Measurements from ENCODE around the gene STX11. TPM values are rescaled to one million over a fixed set of nuclear protein-coding genes. Genes with fewer than 3 reads are reported as not detected.

Gene STX11
- total and polyA plus RNA-seq, 2 of the 13 experiments (the other 11 are each of a cell fraction or from before 2014, with no cell fraction given) = 0.03 TPM; not detected in 1

DNA sequence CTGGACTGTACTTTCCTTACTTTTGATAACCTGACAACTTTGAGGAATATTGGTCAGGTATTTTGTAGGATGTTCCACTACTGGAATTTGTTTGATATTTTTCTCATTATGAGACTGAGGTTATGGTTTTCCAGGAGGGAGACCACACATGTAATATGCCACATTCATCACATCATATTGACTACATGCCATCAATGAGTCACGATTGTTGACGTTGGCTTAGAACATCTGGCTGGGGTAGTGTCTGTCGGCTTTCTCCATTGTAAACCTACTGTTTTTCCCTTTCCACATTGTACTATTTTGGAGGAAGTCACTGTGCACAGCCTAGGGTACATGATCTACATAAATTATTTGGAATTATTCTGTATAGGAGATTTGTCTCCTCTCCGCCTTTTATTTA lies 1.4 kb upstream of the STX11 start:
- Histone ChIP-seq H3K4me3 (replicated peaks in 1 of 3; ENCODE audit: insufficient read depth in 1 of 3, low read depth in 2 of 3, low read length in 3 of 3) (no peak overlapping the region), H3K4me1 (ENCODE audit: insufficient read depth, low read length) (peaks cover 13% of the 10 kb centered on the region), H3K36me3 (replicated peaks in 1 of 2; ENCODE audit: control insufficient read depth in 1 of 2, insufficient read depth in 2 of 2, low read length in 2 of 2) (no peaks in the 10 kb centered on the region), H3K4me2 (ENCODE audit: low read depth, low read length) (no peak overlapping the region), H2AFZ (ENCODE audit: low read length) (no peak overlapping the region), H3K27ac (ENCODE audit: extremely low read length, insufficient read depth, low read length) (no peak overlapping the region), H3K9me3 (ENCODE audit: low read length) (no peaks in the 10 kb centered on the region), H3K27me3 (ENCODE audit: control insufficient read depth in 1 of 2, insufficient read depth in 2 of 2, low read length in 2 of 2) (peaks cover 2 to 47% of the 10 kb centered on the region in 2 experiments; a peak in 4 of 5 replicates), H4K20me1 (ENCODE audit: insufficient read depth, low read length) (no peaks in the 10 kb centered on the region), H3K79me2 (ENCODE audit: insufficient read depth, low read length) (no peaks in the 10 kb centered on the region), H3K9ac (ENCODE audit: insufficient read depth, low read depth, low read length) (no peak overlapping the region)
- intact Hi-C loops (cut with micrococcal nuclease; ENCODE audit: unreplicated experiment) (no loop called here), in situ Hi-C loops (cut with HindIII; ENCODE audit: extremely low pct_ligation_motif_present, low pct_unique_long_range_greater_than_20kb) (no loop called here)
- ChIA-PET CTCF (ENCODE audit: low intra/inter-chr PET ratio, low total read pairs) (no interaction called here), POLR2A (no interaction called here)
- no TSS peak for BruUV-seq (replicated peaks)
- 88% methylated on average over 4 of the region's 4 CpGs for WGBS (ENCODE audit: low lambda C conversion rate)
- ATAC-seq (no peak), DNase-seq (ENCODE audit: low spot score) (no peak), FAIRE-seq (no peak)
- TF ChIP-seq ZNF44 (CRISPR knock-in tag; IDR thresholded peaks at IDR 0.05) (no peak), PHF8 (CRISPR knock-in tag; IDR thresholded peaks at IDR 0.05) (no peak), SATB2 (CRISPR knock-in tag; IDR thresholded peaks at IDR 0.05) (no peak), ZNF850 (CRISPR knock-in tag; conservative IDR thresholded peaks at IDR 0.05) (no peak), BRD4 (CRISPR knock-in tag; IDR thresholded peaks at IDR 0.05) (no peak), JUNB (CRISPR knock-in tag; IDR thresholded peaks at IDR 0.05; ENCODE audit: borderline replicate concordance) (no peak), ZNF430 (CRISPR knock-in tag; IDR thresholded peaks at IDR 0.05) (no peak), ELF3 (CRISPR knock-in tag; IDR thresholded peaks at IDR 0.05) (no peak), ETV6 (CRISPR knock-in tag; conservative IDR thresholded peaks at IDR 0.05) (no peak), HNF4A (CRISPR knock-in tag; IDR thresholded peaks at IDR 0.05) (no peak), ZNF775 (CRISPR knock-in tag; IDR thresholded peaks at IDR 0.05; ENCODE audit: borderline replicate concordance) (no peak), ZNF550 (CRISPR knock-in tag; IDR thresholded peaks at IDR 0.05; ENCODE audit: borderline replicate concordance) (no peak), ZSCAN20 (CRISPR knock-in tag; IDR thresholded peaks at IDR 0.05; ENCODE audit: borderline replicate concordance) (no peak)
- TF ChIP-seq, protein P1, sequence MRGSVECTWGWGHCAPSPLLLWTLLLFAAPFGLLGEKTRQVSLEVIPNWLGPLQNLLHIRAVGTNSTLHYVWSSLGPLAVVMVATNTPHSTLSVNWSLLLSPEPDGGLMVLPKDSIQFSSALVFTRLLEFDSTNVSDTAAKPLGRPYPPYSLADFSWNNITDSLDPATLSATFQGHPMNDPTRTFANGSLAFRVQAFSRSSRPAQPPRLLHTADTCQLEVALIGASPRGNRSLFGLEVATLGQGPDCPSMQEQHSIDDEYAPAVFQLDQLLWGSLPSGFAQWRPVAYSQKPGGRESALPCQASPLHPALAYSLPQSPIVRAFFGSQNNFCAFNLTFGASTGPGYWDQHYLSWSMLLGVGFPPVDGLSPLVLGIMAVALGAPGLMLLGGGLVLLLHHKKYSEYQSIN (CRISPR knock-in tag; IDR thresholded peaks at IDR 0.05; ENCODE audit: borderline replicate concordance) = no peak
- TF ChIP-seq, protein P2, sequence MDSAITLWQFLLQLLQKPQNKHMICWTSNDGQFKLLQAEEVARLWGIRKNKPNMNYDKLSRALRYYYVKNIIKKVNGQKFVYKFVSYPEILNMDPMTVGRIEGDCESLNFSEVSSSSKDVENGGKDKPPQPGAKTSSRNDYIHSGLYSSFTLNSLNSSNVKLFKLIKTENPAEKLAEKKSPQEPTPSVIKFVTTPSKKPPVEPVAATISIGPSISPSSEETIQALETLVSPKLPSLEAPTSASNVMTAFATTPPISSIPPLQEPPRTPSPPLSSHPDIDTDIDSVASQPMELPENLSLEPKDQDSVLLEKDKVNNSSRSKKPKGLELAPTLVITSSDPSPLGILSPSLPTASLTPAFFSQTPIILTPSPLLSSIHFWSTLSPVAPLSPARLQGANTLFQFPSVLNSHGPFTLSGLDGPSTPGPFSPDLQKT (CRISPR knock-in tag; IDR thresholded peaks at IDR 0.05; ENCODE audit: borderline replicate concordance) = no peak
- TF ChIP-seq, protein P3, sequence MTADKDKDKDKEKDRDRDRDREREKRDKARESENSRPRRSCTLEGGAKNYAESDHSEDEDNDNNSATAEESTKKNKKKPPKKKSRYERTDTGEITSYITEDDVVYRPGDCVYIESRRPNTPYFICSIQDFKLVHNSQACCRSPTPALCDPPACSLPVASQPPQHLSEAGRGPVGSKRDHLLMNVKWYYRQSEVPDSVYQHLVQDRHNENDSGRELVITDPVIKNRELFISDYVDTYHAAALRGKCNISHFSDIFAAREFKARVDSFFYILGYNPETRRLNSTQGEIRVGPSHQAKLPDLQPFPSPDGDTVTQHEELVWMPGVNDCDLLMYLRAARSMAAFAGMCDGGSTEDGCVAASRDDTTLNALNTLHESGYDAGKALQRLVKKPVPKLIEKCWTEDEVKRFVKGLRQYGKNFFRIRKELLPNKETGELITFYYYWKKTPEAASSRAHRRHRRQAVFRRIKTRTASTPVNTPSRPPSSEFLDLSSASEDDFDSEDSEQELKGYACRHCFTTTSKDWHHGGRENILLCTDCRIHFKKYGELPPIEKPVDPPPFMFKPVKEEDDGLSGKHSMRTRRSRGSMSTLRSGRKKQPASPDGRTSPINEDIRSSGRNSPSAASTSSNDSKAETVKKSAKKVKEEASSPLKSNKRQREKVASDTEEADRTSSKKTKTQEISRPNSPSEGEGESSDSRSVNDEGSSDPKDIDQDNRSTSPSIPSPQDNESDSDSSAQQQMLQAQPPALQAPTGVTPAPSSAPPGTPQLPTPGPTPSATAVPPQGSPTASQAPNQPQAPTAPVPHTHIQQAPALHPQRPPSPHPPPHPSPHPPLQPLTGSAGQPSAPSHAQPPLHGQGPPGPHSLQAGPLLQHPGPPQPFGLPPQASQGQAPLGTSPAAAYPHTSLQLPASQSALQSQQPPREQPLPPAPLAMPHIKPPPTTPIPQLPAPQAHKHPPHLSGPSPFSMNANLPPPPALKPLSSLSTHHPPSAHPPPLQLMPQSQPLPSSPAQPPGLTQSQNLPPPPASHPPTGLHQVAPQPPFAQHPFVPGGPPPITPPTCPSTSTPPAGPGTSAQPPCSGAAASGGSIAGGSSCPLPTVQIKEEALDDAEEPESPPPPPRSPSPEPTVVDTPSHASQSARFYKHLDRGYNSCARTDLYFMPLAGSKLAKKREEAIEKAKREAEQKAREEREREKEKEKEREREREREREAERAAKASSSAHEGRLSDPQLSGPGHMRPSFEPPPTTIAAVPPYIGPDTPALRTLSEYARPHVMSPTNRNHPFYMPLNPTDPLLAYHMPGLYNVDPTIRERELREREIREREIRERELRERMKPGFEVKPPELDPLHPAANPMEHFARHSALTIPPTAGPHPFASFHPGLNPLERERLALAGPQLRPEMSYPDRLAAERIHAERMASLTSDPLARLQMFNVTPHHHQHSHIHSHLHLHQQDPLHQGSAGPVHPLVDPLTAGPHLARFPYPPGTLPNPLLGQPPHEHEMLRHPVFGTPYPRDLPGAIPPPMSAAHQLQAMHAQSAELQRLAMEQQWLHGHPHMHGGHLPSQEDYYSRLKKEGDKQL (CRISPR knock-in tag; IDR thresholded peaks at IDR 0.05; ENCODE audit: low read depth) = no peak
- TF ChIP-seq, protein P4, sequence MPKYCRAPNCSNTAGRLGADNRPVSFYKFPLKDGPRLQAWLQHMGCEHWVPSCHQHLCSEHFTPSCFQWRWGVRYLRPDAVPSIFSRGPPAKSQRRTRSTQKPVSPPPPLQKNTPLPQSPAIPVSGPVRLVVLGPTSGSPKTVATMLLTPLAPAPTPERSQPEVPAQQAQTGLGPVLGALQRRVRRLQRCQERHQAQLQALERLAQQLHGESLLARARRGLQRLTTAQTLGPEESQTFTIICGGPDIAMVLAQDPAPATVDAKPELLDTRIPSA (CRISPR knock-in tag; IDR thresholded peaks at IDR 0.05; ENCODE audit: borderline replicate concordance) = no peak

All from HepG2 (cell line).